Fibroblast of lung (primary cell): Measurements from ENCODE around the gene PTPRO. TPM values are rescaled to one million over a fixed set of nuclear protein-coding genes. Genes with fewer than 3 reads are reported as not detected.

Source experiments
- DNase-seq, 2 donors: peaks; one replicate each; pipeline versions ENCODE4 v3.0.0 to v3.0.0-alpha.2; 2010; ENCODE audit warnings: low read depth in 2 of 2
- H2AFZ ChIP-seq: 2 replicates; pipeline ENCODE4 v1.5.1; 2012; ENCODE audit warnings: low read length, control low read depth, inconsistent platforms
- H3K27ac ChIP-seq: 2 replicates; pipeline ENCODE4 v1.5.1; 2011; ENCODE audit warnings: low read length, control low read depth; ENCODE audit not compliant: insufficient read depth
- H3K27me3 ChIP-seq: 2 replicates; pipeline ENCODE4 v1.5.1; 2011; ENCODE audit warnings: mild to moderate bottlenecking, low read length; ENCODE audit not compliant: control insufficient read depth, insufficient read depth
- H3K36me3 ChIP-seq: 2 replicates; pipeline ENCODE4 v1.5.1; 2011; ENCODE audit warnings: low read length; ENCODE audit not compliant: control insufficient read depth, insufficient read depth
- H3K4me1 ChIP-seq: 2 replicates; pipeline ENCODE4 v1.5.1; 2011; ENCODE audit warnings: low read length; ENCODE audit not compliant: control insufficient read depth, insufficient read depth; ENCODE audit errors: extremely low read depth
- H3K4me2 ChIP-seq: 2 replicates; pipeline ENCODE4 v1.5.1; 2011; ENCODE audit warnings: low read length, control low read depth; ENCODE audit not compliant: insufficient read depth; ENCODE audit errors: extremely low read depth
- H3K4me3 ChIP-seq, 4 experiments: fragments of 200-600 bp in 1 of 4; sonication (generic) in 1 of 4; replicated peaks in 1 of 4; 2 replicates each; pipeline ENCODE4 v1.5.1; 2011 to 2016; ENCODE audit warnings: low read length in 4 of 4, low read depth in 3 of 4, mild to moderate bottlenecking in 3 of 4, control low read depth in 2 of 4, inconsistent platforms in 1 of 4, mixed read lengths in 1 of 4; ENCODE audit not compliant: insufficient read depth in 1 of 4; ENCODE audit errors: control extremely low read depth in 1 of 4
- H3K79me2 ChIP-seq: 2 replicates; pipeline ENCODE4 v1.5.1; 2012; ENCODE audit warnings: mild to moderate bottlenecking, low read length, inconsistent platforms; ENCODE audit not compliant: control insufficient read depth, insufficient read depth
- H3K9ac ChIP-seq: 2 replicates; pipeline ENCODE4 v1.5.1; 2011; ENCODE audit warnings: mild to moderate bottlenecking, low read length, control low read depth; ENCODE audit not compliant: insufficient read depth
- H3K9me3 ChIP-seq: 2 replicates; pipeline ENCODE4 v1.5.1; 2012; ENCODE audit warnings: low read depth, low read length; ENCODE audit not compliant: control insufficient read depth, insufficient read depth
- H4K20me1 ChIP-seq: 2 replicates; pipeline ENCODE4 v1.5.1; 2011; ENCODE audit warnings: low read length; ENCODE audit not compliant: control insufficient read depth, insufficient read depth; ENCODE audit errors: extremely low read depth
- CTCF ChIP-seq, 2 donors: IDR thresholded peaks in 1 of 2; conservative IDR thresholded peaks in 1 of 2; 1 replicate in 1 of 2; 2 replicates in 1 of 2; pipeline ENCODE4 v1.5.1; 2011 to 2012; ENCODE audit warnings: low read length in 2 of 2, control low read depth in 1 of 2, inconsistent platforms in 1 of 2, low read depth in 1 of 2, mild to moderate bottlenecking in 1 of 2
- EZH2 ChIP-seq: IDR thresholded peaks from 2 replicates; pipeline ENCODE4 v1.5.1; 2012; ENCODE audit warnings: low read length, control low read depth, mild to moderate bottlenecking; ENCODE audit errors: missing control alignments
- polyA plus RNA-seq, 2 donors: library from polyadenylated mRNA; depleted of rRNA in 1 of 2; stranded (reverse) in 1 of 2; unstranded in 1 of 2; fragments of >200 nt; gene quantifications; 2 replicates each; pipeline ENCODE4 v1.2.1, GENCODE V29; 2011 to 2012; ENCODE audit warnings: missing spikeins in 1 of 2
- total RNA-seq: library from RNA; depleted of rRNA; stranded (reverse); fragments of >200 nt; gene quantifications from 2 replicates; pipeline ENCODE4 v1.2.1, GENCODE V29; 2014

PTPRO gene
- total and polyA plus RNA-seq, 2 donors (not counting 1 experiment from before 2014, with no cell fraction given) = 0.33 to 0.35 TPM

- H3K9me3 ChIP-seq = no peaks in the 10 kb centered on the region
- no peak for TF ChIP-seq CTCF (conservative IDR thresholded peaks at IDR 0.05 in 1 of 2, IDR thresholded peaks at IDR 0.05 in 1 of 2; ENCODE audit: low read depth in 1 of 2, low read length in 2 of 2)
- TF ChIP-seq EZH2 = no peak
- H4K20me1 ChIP-seq = no peaks in the 10 kb centered on the region
- no peaks in the 10 kb centered on the region for H3K36me3 ChIP-seq
- no peak overlapping the region for H3K9ac ChIP-seq
- H3K4me3 ChIP-seq = no peak overlapping the region
- H3K27ac ChIP-seq = no peak overlapping the region
- no peak for DNase-seq
- no peaks in the 10 kb centered on the region for H3K4me1 ChIP-seq
- no peak overlapping the region for H3K4me2 ChIP-seq
- H3K79me2 ChIP-seq = no peaks in the 10 kb centered on the region
- H2AFZ ChIP-seq = no peak overlapping the region
- no peaks in the 10 kb centered on the region for H3K27me3 ChIP-seq
These were observed 198.5 kb downstream of the PTPRO start for GRCh38 chr12:15520844-15521243.

GRCh38 chr12:15522574-15523187 lies 200.4 kb downstream of the PTPRO start:
- no peak overlapping the region for H2AFZ ChIP-seq
- H3K36me3 ChIP-seq = no peaks in the 10 kb centered on the region
- no peak overlapping the region for H3K9ac ChIP-seq
- H3K4me3 ChIP-seq = no peak overlapping the region
- no peaks in the 10 kb centered on the region for H3K27me3 ChIP-seq
- TF ChIP-seq EZH2 = no peak
- TF ChIP-seq CTCF (conservative IDR thresholded peaks at IDR 0.05 in 1 of 2, IDR thresholded peaks at IDR 0.05 in 1 of 2; ENCODE audit: low read depth in 1 of 2, low read length in 2 of 2) = peak; percentile 40 to 64
- no peaks in the 10 kb centered on the region for H3K9me3 ChIP-seq
- no peak overlapping the region for H3K4me2 ChIP-seq
- DNase-seq = peak; percentile 40 to 76
- H4K20me1 ChIP-seq = no peaks in the 10 kb centered on the region
- H3K27ac ChIP-seq = no peak overlapping the region
- no peaks in the 10 kb centered on the region for H3K4me1 ChIP-seq
- H3K79me2 ChIP-seq = no peaks in the 10 kb centered on the region

- Histone ChIP-seq H3K79me2 (no peaks in the 10 kb centered on the region), H3K9ac (no peak overlapping the region), H3K36me3 (no peaks in the 10 kb centered on the region), H4K20me1 (no peaks in the 10 kb centered on the region), H3K4me1 (no peaks in the 10 kb centered on the region), H3K4me3 (no peak overlapping the region), H3K27ac (no peak overlapping the region), H3K9me3 (no peaks in the 10 kb centered on the region), H2AFZ (no peak overlapping the region), H3K27me3 (no peaks in the 10 kb centered on the region), H3K4me2 (no peak overlapping the region)
- no peak for TF ChIP-seq CTCF (conservative IDR thresholded peaks at IDR 0.05 in 1 of 2, IDR thresholded peaks at IDR 0.05 in 1 of 2; ENCODE audit: low read depth in 1 of 2, low read length in 2 of 2)
- no peak for TF ChIP-seq EZH2
- no peak for DNase-seq
These were observed 203.1 kb downstream of the PTPRO start for GRCh38 chr12:15525441-15525840.
